Breast epithelium (tissue), 3 donors: ENCODE results near the gene NCK2.

Source experiments
- CTCF ChIP-seq, 3 donors: fragments of 450-650 bp; IDR thresholded peaks; one replicate each; pipeline ENCODE4 v1.5.1; 2016 to 2017; ENCODE audit warnings: antibody characterized with exemption in 3 of 3, mild to moderate bottlenecking in 3 of 3, moderate library complexity in 3 of 3
- POLR2A ChIP-seq: fragments of 450-650 bp; IDR thresholded peaks from one replicate; pipeline ENCODE4 v1.6.1; 2016; ENCODE audit warnings: antibody characterized with exemption, mild to moderate bottlenecking, moderate library complexity
- POLR2AphosphoS5 ChIP-seq, 3 donors: sonication (generic); formaldehyde crosslinking; IDR thresholded peaks; one replicate each; pipeline ENCODE4 v1.6.1; 2017; ENCODE audit warnings: antibody characterized with exemption in 3 of 3

- TF ChIP-seq CTCF (IDR thresholded peaks at IDR 0.05) (no peak), POLR2A (no peak), POLR2AphosphoS5 (IDR thresholded peaks at IDR 0.05) (no peak)
Observed at GRCh38 chr2:105741617-105742016, 3.1 kb upstream of the NCK2 start.
